Endothelial cell of umbilical vein (primary cell): ENCODE measurements around the gene PCARE. TPM values are rescaled to one million over a fixed set of nuclear protein-coding genes. Genes with fewer than 3 reads are reported as not detected.

Experiments
- BruUV-seq: library from RNA; stranded (reverse); fragments of 400-500 nt; replicated peaks from 2 replicates; lab custom pipeline; 2021; lab: Mats Ljungman, UMichigan
- CTCF ChIA-PET: fragments of 300-600, 350-600 bp; sonication (Branson Sonifier 250); formaldehyde crosslinking; loops from one replicate; lab custom pipeline; 2021; ENCODE audit warnings: antibody characterized with exemption, inconsistent platforms; lab: Charles Lee
- POLR2A ChIA-PET: fragments of 300-600, 350-600 bp; sonication (Branson Sonifier 250); formaldehyde crosslinking; loops from one replicate; lab custom pipeline; 2021; ENCODE audit warnings: antibody characterized with exemption, inconsistent platforms; lab: Charles Lee
- DNase-seq: peaks from one replicate; pipeline ENCODE4 v3.0.0-alpha.2; 2011; ENCODE audit warnings: low read depth, low spot score
- FAIRE-seq: peaks from 2 replicates; lab custom pipeline; 2011; peaks lifted over from hg19 to GRCh38; lab: Jason Lieb, UNC
- H2AFZ ChIP-seq: 2 replicates; pipeline ENCODE4 v1.6.0; 2012; ENCODE audit warnings: low read depth, low read length, control low read depth, inconsistent platforms
- H3K27ac ChIP-seq: 2 replicates; pipeline ENCODE4 v1.5.1; 2011; ENCODE audit warnings: low read depth, mild to moderate bottlenecking, control low read depth, low read length, moderate library complexity; ENCODE audit not compliant: insufficient read depth
- H3K27me3 ChIP-seq, 2 experiments: 2 replicates each; pipeline versions ENCODE4 v1.6.0 to v1.6.1; 2011; ENCODE audit warnings: low read length in 2 of 2, mixed read lengths in 1 of 2; ENCODE audit not compliant: control insufficient read depth in 2 of 2, insufficient read depth in 2 of 2
- H3K36me3 ChIP-seq, 2 experiments: 2 replicates in 1 of 2; 3 replicates in 1 of 2; pipeline ENCODE4 v1.5.1; 2011; ENCODE audit warnings: low read length in 2 of 2, mild to moderate bottlenecking in 1 of 2, moderate library complexity in 1 of 2; ENCODE audit not compliant: control insufficient read depth in 2 of 2, insufficient read depth in 2 of 2; ENCODE audit errors: extremely low read depth in 1 of 2
- H3K4me1 ChIP-seq: 3 replicates; pipeline ENCODE4 v1.5.1; 2011; ENCODE audit warnings: mild to moderate bottlenecking, low read length; ENCODE audit not compliant: control insufficient read depth, insufficient read depth; ENCODE audit errors: extremely low read depth
- H3K4me2 ChIP-seq: 2 replicates; pipeline ENCODE4 v1.6.1; 2011; ENCODE audit warnings: low read length, control low read depth, mixed read lengths; ENCODE audit not compliant: insufficient read depth
- H3K4me3 ChIP-seq, 3 experiments: fragments of 200-600 bp in 1 of 3; sonication (generic), shearing (Covaris generic) in 1 of 3; replicated peaks in 1 of 3; 2 replicates each; pipeline ENCODE4 v1.5.1; 2011 to 2016; ENCODE audit warnings: control low read depth in 3 of 3, low read length in 3 of 3, mild to moderate bottlenecking in 2 of 3, inconsistent platforms in 1 of 3, low read depth in 1 of 3, moderate library complexity in 1 of 3; ENCODE audit not compliant: insufficient read depth in 1 of 3
- H3K79me2 ChIP-seq: 2 replicates; pipeline ENCODE4 v1.6.0; 2012; ENCODE audit warnings: low read length, inconsistent platforms; ENCODE audit not compliant: control insufficient read depth, insufficient read depth
- H3K9ac ChIP-seq: replicated peaks from 2 replicates; pipeline ENCODE3; 2011; ENCODE audit warnings: low read length, control low read depth; ENCODE audit not compliant: insufficient read depth; ENCODE audit errors: extremely low read depth
- H3K9me1 ChIP-seq: replicated peaks from 3 replicates; pipeline ENCODE4 v1.6.0; 2011; ENCODE audit warnings: mild to moderate bottlenecking, low read length; ENCODE audit not compliant: control insufficient read depth, insufficient read depth; ENCODE audit errors: extremely low read depth
- H3K9me3 ChIP-seq: replicated peaks from 2 replicates; pipeline ENCODE4 v1.5.1; 2012; ENCODE audit warnings: low read length, inconsistent platforms; ENCODE audit not compliant: control insufficient read depth, insufficient read depth
- H4K20me1 ChIP-seq: replicated peaks from 2 replicates; pipeline ENCODE3; 2011; ENCODE audit warnings: mild to moderate bottlenecking, low read length; ENCODE audit not compliant: control insufficient read depth, insufficient read depth; ENCODE audit errors: extremely low read depth
- CTCF ChIP-seq, 2 donors: IDR thresholded peaks; 1 replicate in 1 of 2; 2 replicates in 1 of 2; pipeline ENCODE4 v1.5.1; 2011; ENCODE audit warnings: low read length in 2 of 2, mild to moderate bottlenecking in 2 of 2, moderate library complexity in 2 of 2, control low read depth in 1 of 2, inconsistent platforms in 1 of 2, low read depth in 1 of 2; ENCODE audit not compliant: insufficient read depth in 1 of 2; ENCODE audit errors: extremely low read depth in 1 of 2
- EZH2 ChIP-seq: IDR thresholded peaks from 2 replicates; pipeline ENCODE4 v1.6.1; 2012; ENCODE audit warnings: borderline replicate concordance, low read depth, mild to moderate bottlenecking, moderate library complexity, low read length, inconsistent platforms; ENCODE audit not compliant: severe bottlenecking
- FOS ChIP-seq: IDR thresholded peaks from 2 replicates; pipeline ENCODE4 v1.6.1; 2011; ENCODE audit warnings: mild to moderate bottlenecking, low read length, moderate library complexity, borderline replicate concordance; ENCODE audit not compliant: insufficient read depth
- GATA2 ChIP-seq: IDR thresholded peaks from 2 replicates; pipeline ENCODE4 v1.7.0; 2011; ENCODE audit warnings: low read depth, mild to moderate bottlenecking, moderate library complexity, mixed read lengths, low read length; ENCODE audit not compliant: insufficient read length, insufficient read depth
- JUN ChIP-seq: IDR thresholded peaks from 2 replicates; pipeline ENCODE4 v1.6.1; 2011; ENCODE audit warnings: borderline replicate concordance, low read depth; ENCODE audit not compliant: insufficient read length, insufficient read depth
- MYC ChIP-seq: IDR thresholded peaks from one replicate; pipeline ENCODE4 v1.6.1; 2011; ENCODE audit warnings: mild to moderate bottlenecking, low read depth, low read length
- POLR2A ChIP-seq: IDR thresholded peaks from 2 replicates; pipeline ENCODE4 v1.6.1; 2012; ENCODE audit warnings: low read depth, mild to moderate bottlenecking, control low read depth, low read length
- POLR2AphosphoS5 ChIP-seq: IDR thresholded peaks from 2 replicates; pipeline ENCODE4 v1.6.1; 2012; ENCODE audit warnings: low read depth, mild to moderate bottlenecking, control low read depth, low read length, moderate library complexity; ENCODE audit not compliant: insufficient read depth
- dilution Hi-C: fragments of 300-500 bp; cut with MboI; formaldehyde crosslinking; loops from one replicate; pipeline ENCODE4 v1.15.0; 2019; ENCODE audit warnings: low sequenced_read_pairs; ENCODE audit not compliant: extremely low pct_ligation_motif_present
- intact Hi-C: fragments of 100-400 bp; cut with micrococcal nuclease; formaldehyde crosslinking; loops from one replicate; pipeline ENCODE4 v1.10.0; 2022
- polyA plus RNA-seq, 4 experiments: library from polyadenylated mRNA; depleted of rRNA in 3 of 4; stranded (reverse) in 3 of 4; unstranded in 1 of 4; fragments of >200 nt; gene quantifications; 2 replicates each; pipeline versions ENCODE4 v1.2.1 to v1.2.3, GENCODE V29; 2011 to 2012; ENCODE audit warnings: missing spikeins in 1 of 4
- total RNA-seq: library from RNA; stranded (reverse); gene quantifications from 2 replicates; pipeline ENCODE4 v1.2.3, GENCODE V29; 2021
- TF ChIP-seq, protein P1 (sequence below): IDR thresholded peaks from 2 replicates; pipeline ENCODE4 v1.6.1; 2011; ENCODE audit not compliant: insufficient read depth, insufficient read length

The PCARE gene
- total and polyA plus RNA-seq, 2 donors (not counting 3 experiments of a cell fraction or from before 2014, with no cell fraction given) = not detected

- CTCF ChIA-PET = interaction anchor here (0.9 to 1.0 kb wide), 3 partner anchors 10 to 25 kb away, joined by 3 read pairs; no protein-coding TSS in a partner anchor
- no TSS peak for BruUV-seq
- Histone ChIP-seq H3K79me2 (no peaks in the 10 kb centered on the region), H3K4me3 (no peak overlapping the region), H3K27ac (no peak overlapping the region), H3K4me2 (no peak overlapping the region), H3K9me1 (no peaks in the 10 kb centered on the region), H3K36me3 (no peaks in the 10 kb centered on the region), H3K9ac (no peak overlapping the region), H2AFZ (no peak overlapping the region), H3K9me3 (no peaks in the 10 kb centered on the region), H4K20me1 (no peaks in the 10 kb centered on the region), H3K4me1 (no peaks in the 10 kb centered on the region), H3K27me3 (no peaks in the 10 kb centered on the region)
- no peak for DNase-seq
- no peak for FAIRE-seq
- intact Hi-C loops = no loop called here
- TF ChIP-seq CTCF (IDR thresholded peaks at IDR 0.05; ENCODE audit: extremely low read depth in 1 of 2, insufficient read depth in 1 of 2, low read depth in 1 of 2, low read length in 2 of 2) (no peak), EZH2 (no peak), FOS (no peak), JUN (no peak), POLR2AphosphoS5 (no peak), MYC (no peak), GATA2 (no peak), POLR2A (no peak)
- TF ChIP-seq, protein P1, sequence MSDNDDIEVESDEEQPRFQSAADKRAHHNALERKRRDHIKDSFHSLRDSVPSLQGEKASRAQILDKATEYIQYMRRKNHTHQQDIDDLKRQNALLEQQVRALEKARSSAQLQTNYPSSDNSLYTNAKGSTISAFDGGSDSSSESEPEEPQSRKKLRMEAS = no peak
- dilution Hi-C loops = no loop called here
- POLR2A ChIA-PET = no interaction called here
Observed at GRCh38 chr2:29063646-29064345, 10.5 kb downstream of the PCARE start.
